ENCODE measurements around the gene SMARCAL1. TPM values are rescaled to one million over a fixed set of nuclear protein-coding genes. Genes with fewer than 3 reads are reported as not detected.

Gene SMARCAL1
- total and polyA plus RNA-seq, 2 donors (not counting 1 experiment from before 2014, with no cell fraction given): 20.2 to 46.7 TPM

- 80% methylated on average over 1 of the region's 2 CpGs for WGBS (ENCODE audit: insufficient coverage)
- no peak for TF ChIP-seq EZH2 (IDR thresholded peaks at IDR 0.05; ENCODE audit: borderline replicate concordance, insufficient read depth, low read depth, low read length, poor library complexity, severe bottlenecking)
- no peak for TF ChIP-seq CTCF (IDR thresholded peaks at IDR 0.05)
- Mint-ChIP-seq H3K9me3 (ENCODE audit: insufficient read depth) (no peaks in the 10 kb centered on the region), H3K27ac (no peak overlapping the region), H3K4me1 (no peaks in the 10 kb centered on the region), H3K27me3 (peaks cover 67% of the 10 kb centered on the region), H3K4me3 (no peak overlapping the region)
- no peak for DNase-seq
- no peaks in the 10 kb centered on the region for H4K20me1 ChIP-seq (ENCODE audit: control insufficient read depth, insufficient read depth, low read length, poor library complexity, severe bottlenecking)
- no peak overlapping the region for H2AFZ ChIP-seq (ENCODE audit: insufficient read depth, low read depth, low read length, poor library complexity, severe bottlenecking)
- H3K9ac ChIP-seq (ENCODE audit: low read length): no peak overlapping the region
- no peaks in the 10 kb centered on the region for H3K4me1 ChIP-seq (ENCODE audit: control insufficient read depth in 2 of 2, insufficient read depth in 2 of 2, low read length in 2 of 2)
- H3K79me2 ChIP-seq (ENCODE audit: control insufficient read depth, insufficient read depth, low read length): no peaks in the 10 kb centered on the region
- ChIA-PET POLR2A (no interaction called here), CTCF (no interaction called here)
- ATAC-seq (ENCODE audit: low read depth): no peak
- no peak overlapping the region for H3K27ac ChIP-seq (ENCODE audit: low read length in 2 of 2)
- intact Hi-C loops (cut with micrococcal nuclease): no loop called here
- no peaks in the 10 kb centered on the region for H3K9me3 ChIP-seq (ENCODE audit: control extremely low read depth in 1 of 3, control insufficient read depth in 2 of 3, insufficient read depth in 1 of 3, low read length in 2 of 3)
- no peak overlapping the region for H3K4me3 ChIP-seq (ENCODE audit: control extremely low read depth in 1 of 5, extremely low read depth in 1 of 5, insufficient read depth in 1 of 5, low read depth in 2 of 5, low read length in 4 of 5)
- H3K4me2 ChIP-seq (replicated peaks; ENCODE audit: low read depth, low read length, poor library complexity, severe bottlenecking): no peak overlapping the region
- peaks cover 0 to 12% (median 5%) of the 10 kb centered on the region in 4 experiments for H3K27me3 ChIP-seq (replicated peaks in 1 of 4; ENCODE audit: control extremely low read depth in 1 of 4, control insufficient read depth in 3 of 4, insufficient read depth in 4 of 4, low read length in 3 of 4)
- H3K36me3 ChIP-seq (replicated peaks in 1 of 2; ENCODE audit: control extremely low read depth in 1 of 2, control insufficient read depth in 1 of 2, extremely low read depth in 1 of 2, insufficient read depth in 2 of 2, low read length in 1 of 2): no peaks in the 10 kb centered on the region
Measured at GRCh38 chr2:216362730-216363129, 49.6 kb upstream of the SMARCAL1 start.

- Histone ChIP-seq H3K36me3 (replicated peaks in 1 of 2; ENCODE audit: control extremely low read depth in 1 of 2, control insufficient read depth in 1 of 2, extremely low read depth in 1 of 2, insufficient read depth in 2 of 2, low read length in 1 of 2) (no peaks in the 10 kb centered on the region), H2AFZ (ENCODE audit: insufficient read depth, low read depth, low read length, poor library complexity, severe bottlenecking) (no peak overlapping the region), H4K20me1 (ENCODE audit: control insufficient read depth, insufficient read depth, low read length, poor library complexity, severe bottlenecking) (no peaks in the 10 kb centered on the region), H3K79me2 (ENCODE audit: control insufficient read depth, insufficient read depth, low read length) (no peaks in the 10 kb centered on the region), H3K4me2 (replicated peaks; ENCODE audit: low read depth, low read length, poor library complexity, severe bottlenecking) (no peak overlapping the region), H3K9ac (ENCODE audit: low read length) (no peak overlapping the region), H3K27me3 (replicated peaks in 1 of 4; ENCODE audit: control extremely low read depth in 1 of 4, control insufficient read depth in 3 of 4, insufficient read depth in 4 of 4, low read length in 3 of 4) (peaks cover 0 to 15% (median 10%) of the 10 kb centered on the region in 4 experiments), H3K9me3 (ENCODE audit: control extremely low read depth in 1 of 3, control insufficient read depth in 2 of 3, insufficient read depth in 1 of 3, low read length in 2 of 3) (no peaks in the 10 kb centered on the region), H3K4me3 (ENCODE audit: control extremely low read depth in 1 of 5, extremely low read depth in 1 of 5, insufficient read depth in 1 of 5, low read depth in 2 of 5, low read length in 4 of 5) (no peak overlapping the region), H3K4me1 (ENCODE audit: control insufficient read depth in 2 of 2, insufficient read depth in 2 of 2, low read length in 2 of 2) (no peaks in the 10 kb centered on the region), H3K27ac (ENCODE audit: low read length in 2 of 2) (no peak overlapping the region)
- TF ChIP-seq EZH2 (IDR thresholded peaks at IDR 0.05; ENCODE audit: borderline replicate concordance, insufficient read depth, low read depth, low read length, poor library complexity, severe bottlenecking) (no peak), CTCF (IDR thresholded peaks at IDR 0.05) (no peak)
- intact Hi-C loops (cut with micrococcal nuclease): no loop called here
- H3K27me3 Mint-ChIP-seq: peaks cover 65% of the 10 kb centered on the region
- no peak overlapping the region for H3K27ac Mint-ChIP-seq
- WGBS (ENCODE audit: insufficient coverage): no CpG with 5 or more reads among the region's 3 CpGs
- H3K4me1 Mint-ChIP-seq: no peaks in the 10 kb centered on the region
- ATAC-seq (ENCODE audit: low read depth) (no peak), DNase-seq (no peak)
- no peaks in the 10 kb centered on the region for H3K9me3 Mint-ChIP-seq (ENCODE audit: insufficient read depth)
- no peak overlapping the region for H3K4me3 Mint-ChIP-seq
- POLR2A ChIA-PET: no interaction called here
- CTCF ChIA-PET: no interaction called here
Measured at GRCh38 chr2:216363221-216363620, 49.1 kb upstream of the SMARCAL1 start.

All from B cell (primary cell).